Breast epithelium (tissue), 3 donors: ENCODE measurements around the gene SSX4.

Experiments used
- POLR2A ChIP-seq: fragments of 450-650 bp; IDR thresholded peaks from one replicate; pipeline ENCODE4 v1.6.1; 2016; ENCODE audit warnings: antibody characterized with exemption, mild to moderate bottlenecking, moderate library complexity
- POLR2AphosphoS5 ChIP-seq, 3 donors: sonication (generic); formaldehyde crosslinking; IDR thresholded peaks; one replicate each; pipeline ENCODE4 v1.6.1; 2017; ENCODE audit warnings: antibody characterized with exemption in 3 of 3
- TF ChIP-seq, protein P1 (sequence below), 3 donors: fragments of 450-650 bp; IDR thresholded peaks; one replicate each; pipeline ENCODE4 v1.5.1; 2016 to 2017; ENCODE audit warnings: antibody characterized with exemption in 3 of 3, mild to moderate bottlenecking in 3 of 3, moderate library complexity in 3 of 3

DNA sequence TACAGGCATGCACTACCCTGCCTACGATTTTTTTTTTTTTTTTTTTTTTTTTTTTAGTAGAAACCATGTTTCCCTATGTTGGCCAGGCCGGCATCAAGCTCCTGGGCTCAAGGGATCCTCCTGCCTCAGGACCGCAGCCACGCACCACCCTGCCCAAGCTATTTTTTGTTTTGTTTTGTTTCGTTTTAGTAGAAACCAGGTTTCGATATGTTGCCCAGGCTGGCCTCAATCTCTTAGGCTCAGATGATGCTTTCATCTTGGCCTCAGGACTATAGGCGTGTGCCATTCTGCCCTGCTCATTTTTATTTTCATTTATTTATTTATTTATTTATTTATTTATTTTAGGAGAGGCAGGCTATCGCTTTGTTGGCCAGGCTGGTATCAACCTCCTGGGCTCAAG lies 25.7 kb upstream of the SSX4 start:
- TF ChIP-seq, protein P1, sequence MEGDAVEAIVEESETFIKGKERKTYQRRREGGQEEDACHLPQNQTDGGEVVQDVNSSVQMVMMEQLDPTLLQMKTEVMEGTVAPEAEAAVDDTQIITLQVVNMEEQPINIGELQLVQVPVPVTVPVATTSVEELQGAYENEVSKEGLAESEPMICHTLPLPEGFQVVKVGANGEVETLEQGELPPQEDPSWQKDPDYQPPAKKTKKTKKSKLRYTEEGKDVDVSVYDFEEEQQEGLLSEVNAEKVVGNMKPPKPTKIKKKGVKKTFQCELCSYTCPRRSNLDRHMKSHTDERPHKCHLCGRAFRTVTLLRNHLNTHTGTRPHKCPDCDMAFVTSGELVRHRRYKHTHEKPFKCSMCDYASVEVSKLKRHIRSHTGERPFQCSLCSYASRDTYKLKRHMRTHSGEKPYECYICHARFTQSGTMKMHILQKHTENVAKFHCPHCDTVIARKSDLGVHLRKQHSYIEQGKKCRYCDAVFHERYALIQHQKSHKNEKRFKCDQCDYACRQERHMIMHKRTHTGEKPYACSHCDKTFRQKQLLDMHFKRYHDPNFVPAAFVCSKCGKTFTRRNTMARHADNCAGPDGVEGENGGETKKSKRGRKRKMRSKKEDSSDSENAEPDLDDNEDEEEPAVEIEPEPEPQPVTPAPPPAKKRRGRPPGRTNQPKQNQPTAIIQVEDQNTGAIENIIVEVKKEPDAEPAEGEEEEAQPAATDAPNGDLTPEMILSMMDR (IDR thresholded peaks at IDR 0.05), result no peak
- no peak for TF ChIP-seq POLR2A
- TF ChIP-seq POLR2AphosphoS5 (IDR thresholded peaks at IDR 0.05), result no peak
